Measurements from ENCODE around the gene BTN3A1.
A peak's percentile ranks its signal among the peaks of the same experiment; 100 is the strongest.
"Not testable (repeated sequence)": the region's sequence is repeated elsewhere in the genome, so short reads cannot be mapped to it uniquely, and the experiment has no call there.

Gene BTN3A1

GRCh38 chr6:26415791-26416190 lies 13.7 kb downstream of the BTN3A1 start:
- no peak for DNase-seq

- DNase-seq: no peak
These were observed 14.2 kb downstream of the BTN3A1 start for GRCh38 chr6:26416288-26416687.

DNA sequence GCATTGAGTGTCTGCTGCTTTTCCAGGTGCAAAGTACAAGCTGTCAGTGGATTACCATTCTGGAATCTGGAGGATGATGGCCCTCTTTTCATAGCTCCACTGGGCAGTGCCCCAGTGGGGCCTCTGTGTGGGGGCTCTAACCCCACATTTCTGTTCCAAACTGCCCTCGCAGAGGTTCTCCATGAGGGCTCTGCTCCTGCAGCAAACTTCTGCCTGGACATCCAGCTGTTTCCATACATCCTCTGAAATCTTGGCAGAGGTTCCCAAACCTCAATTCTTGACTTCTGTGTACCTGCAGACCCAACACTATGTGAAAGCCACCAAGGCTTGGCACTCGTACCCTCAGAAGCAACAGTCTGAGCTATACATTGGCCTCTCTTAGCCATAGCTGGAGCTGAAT lies 16.0 kb downstream of the BTN3A1 start:
- DNase-seq: not testable (repeated sequence)

- not testable (repeated sequence) for DNase-seq
These were observed 16.7 kb downstream of the BTN3A1 start for GRCh38 chr6:26418795-26419194.

DNA sequence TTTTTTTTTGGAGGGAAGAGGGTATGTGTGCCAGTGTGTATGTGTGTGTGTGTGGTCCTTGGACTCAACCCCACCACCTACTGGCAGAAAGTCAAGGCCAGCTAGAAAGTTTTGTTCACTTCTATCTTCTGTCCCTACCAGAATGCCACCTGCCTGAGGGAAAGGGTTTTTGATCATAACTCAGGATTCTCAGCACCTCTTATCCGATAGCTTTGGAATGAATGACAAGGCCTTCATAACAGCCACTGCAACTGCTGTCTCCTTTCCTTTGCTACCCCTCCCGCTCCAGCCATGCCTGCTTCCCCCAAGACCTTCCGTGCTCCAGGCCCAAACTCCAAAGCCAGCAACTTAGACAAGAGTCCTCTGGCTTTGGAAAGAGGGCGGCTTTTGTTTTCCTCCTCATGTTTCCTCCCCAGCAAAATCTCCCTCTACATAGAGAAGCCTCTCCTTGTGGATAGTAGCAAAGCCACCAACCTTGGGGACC lies 18.7 kb downstream of the BTN3A1 start:
- peak; percentile 53 to 57 for DNase-seq

GRCh38 chr6:26421259-26422144 lies 19.4 kb downstream of the BTN3A1 start:
- peak; percentile 93 for DNase-seq

DNA sequence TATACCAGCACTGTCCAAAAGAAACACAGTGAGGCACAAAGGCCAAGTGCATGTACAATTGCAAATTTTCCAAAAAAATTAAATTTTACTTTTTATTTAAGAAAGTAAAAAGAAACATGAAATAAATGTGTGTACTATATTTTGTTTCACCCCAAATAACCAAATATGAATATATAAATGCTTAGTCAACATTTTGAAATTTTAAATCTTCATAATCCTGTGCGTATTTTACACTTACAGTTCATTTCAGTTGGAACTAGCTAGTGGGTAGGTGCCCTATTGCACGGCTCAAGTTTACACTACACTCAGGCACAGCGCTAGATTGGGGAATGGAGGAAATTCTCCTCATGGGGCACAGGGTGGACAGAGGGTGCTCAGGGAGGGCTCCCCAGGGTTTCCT lies 20.3 kb downstream of the BTN3A1 start:
- no peak for DNase-seq

DNA sequence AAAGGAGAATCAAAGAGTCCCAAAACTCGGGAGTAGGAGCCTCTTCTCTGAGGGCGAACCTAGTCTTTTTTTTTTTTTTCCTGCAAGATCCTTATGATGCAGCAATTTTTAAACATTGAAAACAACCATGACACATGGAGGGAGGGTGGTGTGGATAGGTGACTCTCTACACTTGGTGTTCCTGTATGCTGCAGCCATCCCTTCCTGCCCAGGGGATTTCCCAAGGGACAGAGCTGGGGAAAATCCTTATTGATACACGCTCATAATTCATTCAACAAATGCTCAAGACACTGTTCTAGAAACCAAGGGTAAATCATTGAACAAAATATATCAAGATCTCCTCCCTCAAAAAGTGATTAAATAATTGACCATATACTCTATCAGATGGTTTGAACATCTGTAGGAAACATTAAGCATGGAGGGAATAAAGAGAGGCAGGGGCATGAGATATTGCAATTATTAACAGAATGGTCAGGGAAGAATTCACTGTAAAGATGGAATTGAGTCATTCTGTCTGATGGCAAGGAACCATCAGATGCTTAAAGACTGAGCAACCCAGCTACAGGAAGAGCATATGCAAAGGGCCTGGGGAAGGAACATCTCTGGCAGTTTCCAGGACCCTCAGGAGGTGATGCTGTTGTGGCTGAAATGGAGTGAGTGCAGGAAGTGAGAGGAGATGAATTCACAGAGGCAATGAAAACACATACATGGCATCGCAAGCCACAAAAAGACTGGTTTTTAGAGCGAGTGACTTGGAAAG lies 24.8 kb downstream of the BTN3A1 start:
- no peak for DNase-seq

- no peak for DNase-seq
These were observed 25.4 kb downstream of the BTN3A1 start for GRCh38 chr6:26427451-26427809.

GRCh38 chr6:26428206-26428605 lies 26.1 kb downstream of the BTN3A1 start:
- DNase-seq: no peak

GRCh38 chr6:26430787-26431186 lies 28.7 kb downstream of the BTN3A1 start:
- DNase-seq: no peak

- DNase-seq: no peak
These were observed 29.4 kb downstream of the BTN3A1 start for GRCh38 chr6:26431258-26432172.

GRCh38 chr6:26432627-26433201 lies 30.6 kb downstream of the BTN3A1 start:
- DNase-seq: no peak

DNA sequence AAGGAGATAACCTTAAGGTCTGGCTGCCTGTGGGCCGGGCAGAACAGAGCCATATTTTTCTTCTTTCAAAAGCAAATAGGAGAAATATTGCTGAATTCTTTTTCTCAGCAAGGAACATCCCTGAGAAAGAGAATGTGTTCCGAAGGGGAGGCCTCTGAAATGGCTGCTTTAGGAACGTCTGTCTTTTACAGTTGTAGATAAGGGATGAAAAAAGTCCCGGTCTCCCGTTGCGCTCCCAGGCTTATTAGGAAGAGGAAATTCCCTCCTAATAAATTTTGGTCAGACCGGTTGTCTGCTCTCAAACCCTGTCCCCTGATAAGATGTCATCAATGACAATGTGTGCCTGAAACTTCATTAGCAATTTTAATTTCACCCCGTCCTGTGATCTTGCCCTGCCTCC lies 31.6 kb downstream of the BTN3A1 start:
- DNase-seq: not testable (repeated sequence)

DNA sequence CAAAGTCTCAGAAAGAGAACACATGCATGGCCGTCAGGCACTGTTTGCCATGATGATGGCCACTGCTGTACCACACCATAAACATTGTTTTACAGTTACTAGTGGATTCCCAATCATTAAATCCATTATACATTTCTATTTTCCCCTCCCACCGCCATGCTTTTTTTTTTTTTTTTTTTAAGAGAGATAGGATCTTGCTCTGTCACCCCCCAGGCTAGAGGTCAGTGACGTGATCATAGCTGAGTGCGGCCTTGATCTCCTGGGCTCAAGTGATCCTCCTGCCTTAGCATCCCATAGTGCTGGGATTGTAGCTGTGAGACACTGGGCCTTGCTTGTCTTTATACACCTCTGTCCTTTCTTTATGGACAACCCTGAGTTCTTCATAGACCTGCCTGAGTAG lies 33.9 kb downstream of the BTN3A1 start:
- DNase-seq: no peak

DNA sequence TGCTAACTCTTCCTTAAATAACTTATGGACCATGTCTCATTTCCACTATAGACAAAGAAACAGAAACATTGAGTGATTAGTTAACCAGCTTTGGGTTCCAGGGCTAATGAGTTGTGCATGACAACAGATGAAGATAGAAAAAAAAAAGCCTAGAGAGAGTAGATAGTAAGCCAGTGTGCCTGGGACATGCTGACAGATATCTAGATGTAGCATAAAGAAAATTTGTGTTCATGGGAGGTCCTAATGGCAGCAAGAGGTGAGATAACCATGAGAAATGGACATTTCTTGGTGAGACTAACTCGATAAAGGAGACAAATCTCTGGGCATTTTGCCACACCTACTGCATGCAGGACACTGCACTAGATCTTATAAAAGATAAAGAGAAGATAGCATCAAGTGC lies 35.5 kb downstream of the BTN3A1 start:
- DNase-seq: no peak

DNA sequence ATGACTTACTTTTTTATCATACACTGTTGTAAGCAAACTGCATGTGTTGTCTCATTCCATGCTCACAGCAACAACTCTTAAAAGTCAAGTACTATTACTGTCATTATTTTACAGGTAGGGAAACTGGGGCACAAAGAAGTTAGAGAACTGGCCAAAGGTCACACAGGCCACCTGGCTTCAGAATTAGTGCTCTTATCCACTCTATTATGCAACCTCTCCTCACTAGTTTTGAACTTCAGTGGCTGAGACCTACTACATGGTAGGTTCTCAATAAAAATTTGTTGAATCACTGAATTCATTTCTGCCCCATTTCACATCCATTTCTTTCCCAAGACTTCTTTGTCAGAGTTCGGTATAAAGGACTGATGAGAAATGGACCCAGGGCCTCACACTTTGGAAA lies 35.9 kb downstream of the BTN3A1 start:
- DNase-seq: no peak

GRCh38 chr6:26439151-26440125 lies 37.4 kb downstream of the BTN3A1 start:
- peak in 1 of 2 experiments; percentile 19 for DNase-seq

- no peak for DNase-seq
These were observed 38.9 kb downstream of the BTN3A1 start for GRCh38 chr6:26440977-26441358.

- DNase-seq: no peak
These were observed 39.9 kb downstream of the BTN3A1 start for GRCh38 chr6:26441977-26442376.

- DNase-seq: no peak
These were observed 44.0 kb downstream of the BTN3A1 start for GRCh38 chr6:26445934-26446667.
